ENCODE data around the gene NEK8.
A peak's percentile ranks its signal among the peaks of the same experiment; 100 is the strongest.
"Not testable (repeated sequence)": the region's sequence is repeated elsewhere in the genome, so short reads cannot be mapped to it uniquely, and the experiment has no call there.

The NEK8 gene

DNA sequence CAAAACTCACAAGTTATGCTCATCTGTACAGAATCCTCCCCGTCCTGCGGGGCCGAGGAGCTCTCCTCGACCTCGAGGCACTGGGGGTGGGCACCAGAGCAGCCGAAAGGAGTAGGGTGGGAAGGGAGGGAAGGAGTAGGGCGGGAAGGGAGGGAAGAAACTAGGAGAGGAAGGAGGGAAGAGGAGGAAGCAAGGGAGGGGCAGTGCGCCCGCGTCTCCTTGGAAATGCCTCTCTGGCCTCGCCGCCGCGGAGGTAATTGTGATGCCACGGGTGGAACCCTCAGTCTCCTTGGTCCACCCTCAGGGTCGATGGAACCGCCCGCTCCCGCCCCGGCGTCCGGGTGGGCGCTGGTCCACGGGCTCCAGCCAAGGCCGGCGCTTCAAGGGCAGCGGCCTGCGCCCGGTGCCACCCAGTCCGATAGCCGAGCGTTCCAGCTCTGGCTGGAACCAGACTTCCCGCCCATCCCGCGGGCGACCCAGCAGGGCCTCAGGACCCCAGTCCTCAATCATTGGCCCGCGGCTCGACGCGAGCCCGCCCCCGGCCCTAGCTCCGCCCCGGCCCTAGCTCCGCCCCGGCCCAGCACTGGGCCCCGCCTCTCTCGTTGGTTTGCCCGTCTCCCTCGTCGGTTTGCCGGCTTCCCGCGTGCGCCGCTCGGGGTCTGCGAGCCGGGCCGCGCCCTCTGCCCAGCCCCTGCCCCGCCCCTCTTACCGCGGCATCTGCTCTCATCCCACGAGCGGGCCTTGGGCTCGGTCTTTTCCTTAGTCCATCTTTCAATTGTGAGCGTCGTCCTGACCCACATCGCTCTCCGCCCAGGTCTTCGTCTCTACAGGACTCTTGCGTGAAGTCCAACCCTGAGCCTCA is 17.5 kb upstream of the NEK8 start:
- DNase-seq: peak; percentile 93

DNA sequence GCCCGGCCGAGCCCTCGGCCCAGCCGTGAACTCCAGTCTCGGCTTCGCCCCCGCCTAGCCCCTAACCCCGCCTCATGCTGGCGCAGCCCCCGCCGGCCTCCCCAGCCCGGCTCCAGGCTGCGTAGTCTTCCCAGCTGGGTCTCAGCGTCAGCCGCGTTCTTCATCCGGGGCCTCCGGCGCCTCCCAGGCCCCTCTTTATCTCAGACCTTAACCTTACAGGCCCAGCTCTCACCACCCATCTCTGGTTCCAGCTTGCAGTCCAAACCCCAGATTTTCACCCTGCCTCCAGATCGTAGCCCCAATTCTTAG is 16.9 kb upstream of the NEK8 start, which contains the start of gene PROCA1:
Gene PROCA1, minus strand, starts transcription at position 166 of the 309 bp plus-strand sequence. CDS start 228 bp downstream, outside the sequence.
- DNase-seq: no peak

DNA sequence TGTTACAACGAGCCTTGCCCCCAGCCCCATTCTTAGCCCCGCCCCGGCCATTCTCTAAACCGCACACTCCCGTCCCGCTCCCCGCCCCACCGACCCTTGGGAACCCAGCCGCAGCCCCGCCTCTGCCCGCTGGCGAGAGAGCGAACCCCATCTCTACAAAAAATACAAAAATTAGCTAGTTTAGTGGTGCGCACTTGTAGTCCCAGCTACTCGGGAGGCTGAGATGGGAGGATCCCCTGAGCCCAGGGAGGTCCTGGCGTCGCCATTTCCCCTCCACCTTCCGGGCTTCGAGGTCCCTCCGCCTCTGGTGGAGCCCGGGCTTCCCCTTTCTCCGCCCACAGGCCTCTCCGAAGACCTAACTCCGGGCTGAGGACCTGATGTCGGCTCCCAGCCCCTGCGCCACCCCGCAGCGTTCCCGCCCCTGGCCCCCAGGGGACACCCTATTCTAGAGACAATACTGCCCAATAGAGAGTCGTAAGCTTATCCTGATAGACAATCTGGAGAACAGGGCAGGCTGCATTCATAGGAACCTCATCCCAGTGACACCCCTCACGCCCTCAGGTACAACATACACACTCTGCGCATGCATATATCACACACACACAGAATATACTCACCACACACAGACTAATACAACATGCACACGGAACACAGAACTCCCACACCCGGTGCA is 16.4 kb upstream of the NEK8 start:
- DNase-seq: peak; percentile 33

DNA sequence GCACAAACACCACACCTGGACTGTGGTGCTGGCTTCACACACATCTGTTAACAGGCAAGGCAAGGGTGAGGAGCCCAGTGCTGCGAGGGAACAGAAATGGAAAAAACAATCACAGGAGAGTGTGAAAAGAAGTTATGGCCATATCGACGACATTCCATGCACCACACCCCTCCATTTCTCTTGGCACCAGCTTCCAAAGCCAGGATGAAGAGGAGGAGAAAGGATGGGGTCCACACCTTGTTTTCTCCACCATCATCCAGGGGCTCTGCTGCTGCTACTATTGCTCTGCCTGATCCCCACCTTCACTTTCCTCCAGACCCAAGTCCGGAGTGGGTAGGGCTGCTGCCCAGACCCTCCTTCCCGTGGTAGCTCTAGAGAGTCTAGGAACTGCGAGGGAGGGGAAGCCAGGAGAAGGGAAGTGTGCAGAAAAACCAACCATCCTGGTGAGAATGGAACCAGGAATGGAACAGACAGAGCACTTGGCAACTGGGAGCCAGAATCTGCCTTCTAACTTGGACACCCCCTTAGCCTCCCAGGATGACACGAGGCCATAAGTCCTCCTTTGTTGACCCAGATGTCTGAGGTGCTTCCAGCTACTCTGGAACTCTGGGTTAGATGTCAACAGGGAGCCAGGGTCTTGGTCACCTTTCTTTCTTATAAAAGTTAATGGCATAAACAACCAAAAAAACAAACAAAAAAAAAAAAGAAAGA is 15.7 kb upstream of the NEK8 start:
- no peak for DNase-seq

DNA sequence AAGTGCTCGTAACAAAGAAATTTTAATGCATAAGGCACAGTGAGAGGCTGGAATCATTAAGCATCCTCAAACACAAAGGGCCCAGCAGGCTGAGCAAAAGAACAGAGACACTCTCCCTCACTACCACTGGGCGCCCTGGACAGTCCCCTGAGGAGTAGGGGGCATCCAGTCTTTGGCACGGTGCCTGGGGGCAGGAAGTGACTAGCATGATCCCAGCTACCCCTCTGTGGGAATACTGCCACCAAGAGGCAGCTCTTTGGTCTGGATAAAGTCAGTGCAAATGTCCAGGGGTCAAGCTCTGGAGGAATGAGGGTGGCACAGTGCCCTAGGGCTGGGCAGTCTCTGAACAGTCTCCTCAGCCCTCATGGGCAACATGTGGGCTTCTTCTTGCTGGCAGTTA is 14.3 kb upstream of the NEK8 start:
- DNase-seq: no peak

DNA sequence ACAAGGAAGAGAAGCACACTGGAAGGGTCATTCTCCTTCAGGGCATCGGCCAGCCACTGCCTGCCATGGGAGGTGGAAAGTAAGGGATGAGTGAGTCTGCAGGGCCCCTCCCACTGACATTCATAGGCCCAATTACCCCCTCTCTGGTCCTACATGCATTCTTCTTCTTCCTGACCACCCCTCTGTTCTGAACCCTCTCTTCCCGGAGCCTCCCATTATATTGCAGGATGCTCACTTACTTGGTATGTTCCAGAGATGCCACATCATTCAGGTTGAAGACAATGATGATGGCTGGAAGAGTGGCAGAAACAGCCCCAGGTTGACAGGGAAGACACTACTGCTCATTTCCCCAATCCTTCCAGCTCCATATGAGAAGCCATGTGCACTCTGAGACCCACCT is 13.4 kb upstream of the NEK8 start:
- no peak for DNase-seq

DNA sequence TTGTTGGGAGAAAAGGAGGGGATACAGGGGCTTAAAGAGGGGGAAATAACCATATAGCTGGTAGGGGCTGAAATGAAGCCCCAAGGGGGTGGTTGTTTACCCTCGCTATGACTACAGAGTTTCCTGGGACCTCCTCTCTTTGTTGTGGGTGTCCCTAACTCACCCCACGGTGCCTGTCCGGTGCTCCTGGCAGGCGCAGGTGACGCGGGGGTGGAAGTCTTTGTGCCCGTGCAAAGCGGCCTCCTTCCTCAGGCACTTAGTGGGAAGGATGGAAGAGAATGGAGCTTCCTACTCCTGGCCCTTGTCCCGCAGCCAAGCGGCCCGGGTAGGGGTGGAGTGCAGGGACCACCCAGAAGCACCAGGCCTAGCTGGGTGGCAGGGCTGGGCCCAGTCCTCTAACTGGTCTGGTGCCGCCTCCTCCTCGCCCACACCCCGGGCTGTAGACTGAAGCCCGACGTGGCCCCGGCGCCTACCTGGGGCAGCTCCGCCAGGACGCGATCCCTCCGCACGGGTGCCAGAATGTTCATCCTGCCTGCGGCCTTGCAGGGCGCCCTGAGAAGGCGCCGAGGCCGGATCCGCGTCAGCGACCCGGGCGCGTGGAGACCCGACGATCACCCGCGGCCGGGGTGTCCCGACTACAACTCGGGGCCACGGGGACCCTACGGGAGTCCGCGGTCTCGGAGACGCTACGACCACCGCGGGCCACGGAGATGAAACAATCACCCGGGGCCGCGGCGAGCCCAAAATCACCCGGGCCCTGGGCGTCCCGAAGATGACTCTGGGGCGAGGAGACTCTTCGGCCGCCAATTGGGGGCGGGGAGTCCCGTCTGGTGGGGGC is 11.6 kb upstream of the NEK8 start:
- DNase-seq: peak; percentile 57

DNA sequence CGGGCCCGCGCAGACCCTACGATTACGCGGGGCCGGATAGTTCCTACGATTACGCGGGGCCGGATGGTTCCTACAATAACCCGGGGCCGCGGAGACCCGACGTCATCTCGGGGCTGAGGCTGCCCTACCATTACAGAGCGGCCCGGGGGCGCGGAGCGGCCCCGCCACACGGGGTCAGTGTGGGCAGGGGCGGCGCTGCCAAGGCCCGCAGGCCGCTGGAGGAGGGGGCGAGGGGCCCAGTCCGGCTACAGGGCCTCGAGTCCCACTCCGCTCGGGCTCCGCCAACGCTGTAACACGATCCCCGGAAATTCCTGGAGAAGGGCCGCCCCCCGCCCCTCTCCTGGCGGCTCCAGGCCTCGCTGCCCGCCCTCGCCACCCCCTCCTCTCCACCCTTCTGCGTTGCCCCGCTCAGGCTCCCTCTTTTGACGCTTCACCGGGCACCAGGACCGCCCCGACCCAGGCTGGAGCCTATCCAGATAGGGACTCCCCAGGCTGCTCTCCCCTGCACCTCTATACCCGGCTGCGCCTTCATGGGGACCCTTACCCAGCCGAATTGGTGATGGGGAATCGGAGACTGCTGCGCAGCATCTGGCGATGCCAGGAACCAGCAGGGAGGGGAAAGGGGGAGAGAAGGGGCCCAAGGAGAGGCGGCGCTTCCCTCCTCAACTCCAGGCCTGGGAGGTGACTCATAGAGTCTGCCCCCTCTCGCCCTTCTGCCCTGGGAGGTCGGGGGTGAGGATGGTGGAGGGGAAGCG is 10.8 kb upstream of the NEK8 start, which contains the start of gene RAB34:
Gene RAB34, minus strand, starts transcription at position 291 of the 755 bp plus-strand sequence. CDS start 602 bp downstream, outside the sequence.
- peak; percentile 94 for DNase-seq

DNA sequence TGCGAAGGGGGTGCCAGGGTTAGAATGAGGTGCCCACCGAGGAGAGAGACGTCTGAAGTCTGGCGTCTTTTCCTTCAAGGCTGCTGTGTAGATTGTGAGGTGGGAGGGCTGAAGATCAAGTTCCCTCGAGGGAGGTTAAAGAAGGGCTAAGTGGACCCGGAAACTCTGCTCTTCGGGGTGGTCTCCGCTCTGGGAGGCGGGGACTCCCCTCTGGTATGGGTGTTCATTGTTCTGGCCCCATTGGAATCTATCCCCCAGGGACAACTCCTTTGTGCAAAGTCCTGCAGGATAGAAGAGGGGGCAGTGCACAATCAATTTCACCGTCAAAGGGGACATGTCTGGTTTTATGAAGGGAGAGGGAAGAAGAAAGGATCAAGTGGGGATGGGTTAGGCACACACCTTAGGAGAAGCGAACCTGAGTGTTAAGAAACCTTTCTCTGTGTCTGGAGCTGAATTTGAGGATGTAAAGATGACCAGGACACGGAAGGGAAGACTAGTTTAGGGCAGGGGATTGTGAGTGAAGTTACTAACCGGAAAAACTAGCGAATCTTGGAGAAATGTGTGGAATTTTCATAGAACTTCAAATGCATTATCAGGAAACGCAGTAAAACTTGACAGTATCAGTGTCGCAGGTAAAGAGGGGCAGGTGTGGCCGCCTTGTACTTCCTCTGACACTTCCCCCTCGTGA is 10.1 kb upstream of the NEK8 start:
- DNase-seq: peak; percentile 61

DNA sequence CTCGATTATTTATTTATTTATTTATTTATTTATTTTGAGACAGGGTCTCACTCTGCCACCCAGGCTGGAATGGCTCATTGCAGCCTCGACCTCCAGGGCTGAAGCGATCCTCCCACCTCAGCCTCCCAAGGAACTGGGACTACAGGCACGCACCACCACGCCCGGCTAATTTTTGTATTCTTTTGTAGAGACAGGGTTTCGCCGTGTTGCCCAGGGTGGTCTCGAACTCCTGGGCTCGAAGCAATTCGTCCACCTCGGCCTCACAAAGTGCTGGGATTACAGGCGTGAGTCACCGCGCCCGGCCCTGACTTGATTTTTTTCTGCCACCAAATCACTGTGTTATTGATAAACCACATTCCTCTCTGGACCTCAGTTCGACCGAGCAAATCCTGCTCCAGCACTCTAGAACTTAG is 9.6 kb upstream of the NEK8 start:
- DNase-seq: no peak

DNA sequence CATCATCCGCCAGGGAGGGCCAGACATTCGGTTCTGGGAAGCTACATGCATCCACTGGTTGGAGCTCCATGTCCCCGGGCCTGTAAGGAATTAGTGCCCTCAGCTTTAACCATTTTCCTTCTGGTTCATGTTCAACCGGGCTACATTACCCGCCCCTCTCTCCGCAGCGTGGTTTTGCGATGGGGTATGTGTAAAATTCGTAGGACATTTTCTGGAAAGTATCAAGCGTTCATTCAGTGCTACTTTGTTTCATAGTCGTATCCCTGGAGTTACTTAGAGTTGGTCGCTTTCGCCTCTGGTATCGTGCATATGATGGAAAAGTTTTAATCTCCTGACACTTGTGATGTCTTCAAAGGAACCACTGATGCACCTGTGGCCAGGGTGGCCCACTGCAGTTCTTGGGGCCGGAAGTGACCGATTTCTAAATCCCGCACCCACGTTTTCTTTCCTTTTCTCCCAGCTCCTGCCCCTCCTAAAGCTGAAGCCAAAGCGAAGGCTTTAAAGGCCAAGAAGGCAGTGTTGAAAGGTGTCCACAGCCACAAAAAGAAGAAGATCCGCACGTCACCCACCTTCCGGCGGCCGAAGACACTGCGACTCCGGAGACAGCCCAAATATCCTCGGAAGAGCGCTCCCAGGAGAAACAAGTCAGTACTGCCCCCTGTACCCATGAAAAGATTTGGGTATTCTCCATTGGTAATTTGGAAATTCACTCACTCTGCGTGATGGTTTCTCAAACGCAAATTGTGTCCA is 8.2 kb upstream of the NEK8 start:
- no peak for DNase-seq

DNA sequence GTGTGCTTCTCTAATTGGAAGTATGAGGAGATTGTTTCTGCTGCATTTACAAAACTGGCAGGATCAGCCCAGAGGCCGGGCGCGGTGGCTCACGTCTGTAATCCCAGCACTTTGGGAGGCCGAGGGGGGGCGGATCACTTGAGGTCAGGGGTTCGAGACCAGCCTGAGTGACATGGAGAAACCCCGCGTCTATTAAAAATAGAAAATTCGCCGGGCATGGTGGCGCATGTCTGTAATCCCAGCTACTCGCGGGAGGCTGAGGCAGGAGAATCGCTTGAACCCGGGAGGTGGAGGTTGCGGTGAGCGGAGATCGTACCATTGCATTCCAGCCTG is 7.6 kb upstream of the NEK8 start:
- not testable (repeated sequence) for DNase-seq

DNA sequence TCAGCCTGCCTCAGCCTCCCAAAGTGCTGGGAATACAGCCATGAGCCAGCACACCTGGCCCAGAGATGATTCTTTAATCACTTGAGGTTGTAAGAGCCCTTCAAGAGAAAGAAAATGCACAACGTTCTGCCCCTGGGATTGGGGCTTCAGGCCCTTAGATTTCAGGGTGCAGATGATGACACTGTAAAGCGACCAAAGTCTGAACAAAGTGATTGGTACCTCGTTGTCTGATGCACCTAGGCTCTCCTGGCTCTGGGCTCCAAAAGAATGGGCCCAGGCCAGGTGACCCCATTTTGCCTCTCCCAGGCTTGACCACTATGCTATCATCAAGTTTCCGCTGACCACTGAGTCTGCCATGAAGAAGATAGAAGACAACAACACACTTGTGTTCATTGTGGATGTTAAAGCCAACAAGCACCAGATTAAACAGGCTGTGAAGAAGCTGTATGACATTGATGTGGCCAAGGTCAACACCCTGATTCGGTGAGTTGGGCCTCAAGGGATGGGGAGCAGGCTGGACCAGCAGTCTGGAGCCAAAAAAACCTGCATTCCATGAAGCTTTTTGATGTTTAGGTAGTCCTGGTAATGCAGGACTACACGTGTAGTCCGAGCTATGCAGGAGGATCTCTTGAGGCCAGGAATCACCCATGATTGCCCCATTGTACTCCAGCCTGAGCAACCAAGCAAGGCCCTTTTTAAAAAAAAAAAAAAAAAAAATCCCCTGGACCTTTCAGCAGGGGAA is 6.0 kb upstream of the NEK8 start:
- DNase-seq: no peak

DNA sequence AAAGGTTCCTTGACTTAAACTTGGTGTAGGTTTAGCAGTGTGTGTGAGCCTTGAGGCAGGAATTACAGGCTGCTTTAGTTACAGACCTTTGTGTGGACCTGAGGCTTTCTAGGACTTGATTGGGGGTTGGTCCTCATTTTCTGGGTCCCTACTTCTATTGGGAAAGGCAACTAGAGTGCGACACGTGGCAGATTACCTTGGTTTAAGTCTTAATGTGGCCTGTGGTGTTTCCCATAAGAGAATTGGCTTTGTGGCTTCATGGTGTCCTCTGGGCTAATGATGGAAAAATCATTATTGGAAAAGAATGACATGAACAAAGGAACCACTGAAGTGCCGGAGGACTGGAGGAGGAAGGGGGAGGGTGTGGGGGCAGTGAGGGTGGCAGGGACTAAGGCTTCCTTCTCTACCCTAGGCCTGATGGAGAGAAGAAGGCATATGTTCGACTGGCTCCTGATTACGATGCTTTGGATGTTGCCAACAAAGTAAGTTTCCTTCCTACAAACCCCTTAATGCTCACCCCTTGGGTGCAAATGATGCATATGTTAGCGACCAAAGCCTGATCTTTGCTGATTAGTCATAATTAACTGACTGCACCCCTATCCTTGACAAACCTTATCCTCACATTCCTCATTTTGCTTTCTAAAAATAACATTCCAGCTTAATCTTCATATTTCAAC is 5.3 kb upstream of the NEK8 start:
- no peak for DNase-seq

DNA sequence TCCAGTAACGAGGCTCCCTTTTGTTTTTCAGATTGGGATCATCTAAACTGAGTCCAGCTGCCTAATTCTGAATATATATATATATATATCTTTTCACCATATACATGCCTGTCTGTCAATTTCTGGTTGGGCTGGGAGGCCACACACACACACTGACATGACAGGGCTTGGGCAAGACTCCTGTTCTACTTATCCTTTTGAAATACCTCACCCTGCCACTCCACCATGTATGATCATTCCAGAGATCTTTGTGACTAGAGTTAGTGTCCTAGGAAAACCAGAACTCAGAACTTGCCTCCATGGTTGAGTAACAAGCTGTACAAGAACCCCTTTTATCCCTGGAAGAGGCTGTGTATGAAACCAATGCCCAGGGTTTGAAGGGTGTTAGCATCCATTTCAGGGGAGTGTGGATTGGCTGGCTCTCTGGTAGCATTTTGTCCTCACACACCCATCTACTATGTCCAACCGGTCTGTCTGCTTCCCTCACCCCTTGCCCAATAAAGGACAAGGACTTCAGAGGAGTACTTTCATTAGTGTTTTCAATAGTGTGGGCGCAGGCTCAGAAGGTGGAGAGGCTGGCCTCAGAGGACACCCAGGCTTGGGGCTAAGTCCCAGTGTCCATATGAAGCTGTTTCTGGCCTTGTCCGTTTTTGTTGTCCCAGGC is 4.6 kb upstream of the NEK8 start:
- DNase-seq: not testable (repeated sequence)

DNA sequence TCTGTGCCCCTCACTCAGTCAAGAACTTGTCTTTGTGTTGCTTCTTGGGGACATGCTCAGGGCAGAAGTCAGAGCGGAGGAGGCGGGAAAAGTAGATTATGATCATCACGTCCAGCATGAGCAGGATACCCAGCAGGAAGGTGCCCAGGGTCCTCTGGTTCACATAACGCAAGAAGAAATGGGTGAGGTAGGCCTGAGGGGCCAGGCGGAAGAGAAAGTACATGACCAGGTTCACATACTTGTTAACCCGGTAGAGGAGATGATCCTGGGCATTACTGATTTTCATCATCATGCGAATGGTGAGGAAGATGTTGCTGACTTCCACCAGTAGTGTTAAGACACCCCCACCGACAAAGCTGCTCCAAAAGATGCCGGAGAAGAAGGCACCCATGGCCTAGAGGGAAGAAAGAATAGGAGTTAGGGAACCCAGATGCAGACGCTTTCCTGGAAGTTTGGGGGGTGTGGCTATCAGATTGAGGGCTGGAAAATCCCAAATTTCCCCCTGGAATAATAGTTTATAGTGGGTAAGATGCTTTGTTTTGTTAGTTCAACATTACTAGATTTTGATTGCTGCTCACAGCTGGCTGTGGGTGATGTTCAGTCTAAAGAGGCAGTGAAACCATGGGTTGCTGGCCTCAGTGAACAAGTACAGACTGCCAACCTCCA is 4.0 kb upstream of the NEK8 start:
- no peak for DNase-seq

DNA sequence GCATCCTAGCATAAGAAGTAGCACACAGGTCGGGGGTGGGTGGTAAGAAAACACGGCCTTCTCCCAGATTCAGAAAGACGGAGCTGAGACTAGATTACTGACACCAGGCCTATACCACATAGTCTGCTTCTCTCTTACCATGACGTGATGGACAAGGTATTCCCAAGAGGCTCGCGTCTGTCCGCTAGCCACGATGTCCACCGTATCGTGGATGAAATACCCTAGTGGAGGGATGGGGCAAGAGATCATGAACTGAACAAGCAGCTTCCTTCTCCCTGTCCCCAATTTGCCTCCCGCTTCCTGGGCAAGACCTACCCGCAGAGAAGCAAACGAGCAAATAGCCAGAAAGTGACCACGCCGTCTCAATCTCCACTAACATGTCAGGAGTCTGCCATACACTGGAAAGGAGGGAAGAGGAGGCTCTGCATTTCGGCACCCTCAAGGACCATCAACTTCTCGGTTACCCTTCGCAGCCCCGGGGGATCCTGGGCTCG is 3.4 kb upstream of the NEK8 start:
- peak; percentile 47 for DNase-seq

Measured in fibroblast of skin of scalp (primary cell).